ENCODE data around the gene CCDC9. TPM values are rescaled to one million over a fixed set of nuclear protein-coding genes. Genes with fewer than 3 reads are reported as not detected.

Gene CCDC9
- total and polyA plus RNA-seq, 2 of the 13 experiments (the other 11 are each of a cell fraction or from before 2014, with no cell fraction given): 2.9 to 6.3 TPM

DNA sequence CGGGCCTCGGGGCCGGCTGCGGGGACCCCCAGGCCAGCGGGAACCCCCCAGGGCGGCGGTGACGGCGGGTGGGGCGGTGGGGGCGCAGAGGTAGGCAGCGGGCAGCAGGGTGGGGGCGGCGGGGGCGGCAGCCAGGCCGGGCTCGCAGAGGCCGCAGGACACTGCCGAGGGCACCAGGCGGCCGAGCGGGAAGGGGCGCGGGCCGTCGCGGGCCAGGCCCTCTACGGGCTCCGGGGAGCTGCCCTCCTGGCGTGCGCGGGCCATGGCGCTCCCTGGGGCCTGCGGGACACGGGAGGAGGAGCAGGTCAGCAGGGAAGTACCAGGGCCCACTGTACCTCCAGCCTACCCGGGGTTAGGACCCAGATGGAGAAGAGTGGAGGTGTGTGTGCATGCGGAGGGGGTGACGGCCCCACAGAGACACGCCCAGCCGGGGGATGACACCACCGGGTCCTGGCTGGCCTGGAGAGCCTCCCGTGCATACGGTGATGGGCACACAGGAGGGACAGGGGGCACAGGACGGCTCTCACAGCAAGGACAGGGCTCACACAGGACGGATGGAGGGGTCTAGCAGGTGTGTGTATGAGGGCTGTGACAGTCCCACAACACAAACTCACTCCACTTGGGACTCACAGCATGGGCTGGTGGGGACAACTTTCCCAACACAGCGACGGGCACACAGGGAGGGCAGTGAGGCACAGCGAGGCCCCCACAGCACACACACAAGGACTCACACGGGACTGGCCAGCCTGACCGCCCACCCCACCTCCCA lies 28.0 kb upstream of the CCDC9 start (continued):
- TF ChIP-seq, protein P1, sequence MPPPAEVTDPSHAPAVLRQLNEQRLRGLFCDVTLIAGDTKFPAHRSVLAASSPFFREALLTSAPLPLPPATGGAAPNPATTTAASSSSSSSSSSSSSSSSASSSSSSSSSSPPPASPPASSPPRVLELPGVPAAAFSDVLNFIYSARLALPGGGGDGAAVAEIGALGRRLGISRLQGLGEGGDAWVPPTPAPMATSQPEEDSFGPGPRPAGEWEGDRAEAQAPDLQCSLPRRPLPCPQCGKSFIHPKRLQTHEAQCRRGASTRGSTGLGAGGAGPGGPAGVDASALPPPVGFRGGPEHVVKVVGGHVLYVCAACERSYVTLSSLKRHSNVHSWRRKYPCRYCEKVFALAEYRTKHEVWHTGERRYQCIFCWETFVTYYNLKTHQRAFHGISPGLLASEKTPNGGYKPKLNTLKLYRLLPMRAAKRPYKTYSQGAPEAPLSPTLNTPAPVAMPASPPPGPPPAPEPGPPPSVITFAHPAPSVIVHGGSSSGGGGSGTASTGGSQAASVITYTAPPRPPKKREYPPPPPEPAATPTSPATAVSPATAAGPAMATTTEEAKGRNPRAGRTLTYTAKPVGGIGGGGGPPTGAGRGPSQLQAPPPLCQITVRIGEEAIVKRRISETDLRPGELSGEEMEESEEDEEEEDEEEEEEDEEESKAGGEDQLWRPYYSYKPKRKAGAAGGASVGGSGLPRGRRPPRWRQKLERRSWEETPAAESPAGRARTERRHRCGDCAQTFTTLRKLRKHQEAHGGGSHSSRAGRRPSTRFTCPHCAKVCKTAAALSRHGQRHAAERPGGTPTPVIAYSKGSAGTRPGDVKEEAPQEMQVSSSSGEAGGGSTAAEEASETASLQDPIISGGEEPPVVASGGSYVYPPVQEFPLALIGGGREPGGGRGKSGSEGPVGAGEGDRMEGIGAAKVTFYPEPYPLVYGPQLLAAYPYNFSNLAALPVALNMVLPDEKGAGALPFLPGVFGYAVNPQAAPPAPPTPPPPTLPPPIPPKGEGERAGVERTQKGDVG (CRISPR knock-in tag; IDR thresholded peaks at IDR 0.05; ENCODE audit: borderline replicate concordance): no peak
- TF ChIP-seq, protein P2, sequence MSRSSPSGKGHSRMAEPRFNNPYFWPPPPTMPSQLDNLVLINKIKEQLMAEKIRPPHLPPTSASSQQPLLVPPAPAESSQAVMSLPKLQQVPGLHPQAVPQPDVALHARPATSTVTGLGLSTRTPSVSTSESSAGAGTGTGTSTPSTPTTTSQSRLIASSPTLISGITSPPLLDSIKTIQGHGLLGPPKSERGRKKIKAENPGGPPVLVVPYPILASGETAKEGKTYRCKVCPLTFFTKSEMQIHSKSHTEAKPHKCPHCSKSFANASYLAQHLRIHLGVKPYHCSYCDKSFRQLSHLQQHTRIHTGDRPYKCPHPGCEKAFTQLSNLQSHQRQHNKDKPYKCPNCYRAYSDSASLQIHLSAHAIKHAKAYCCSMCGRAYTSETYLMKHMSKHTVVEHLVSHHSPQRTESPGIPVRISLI (CRISPR knock-in tag; IDR thresholded peaks at IDR 0.05; ENCODE audit: borderline replicate concordance): no peak
- TF ChIP-seq ZFX (CRISPR knock-in tag; IDR thresholded peaks at IDR 0.05; ENCODE audit: low read depth) (peak; percentile 75), ELF3 (CRISPR knock-in tag; IDR thresholded peaks at IDR 0.05) (0 out of 2 replicates have a peak, but pooled peaks have one; percentile 21), ZNF496 (CRISPR knock-in tag; IDR thresholded peaks at IDR 0.05; ENCODE audit: insufficient replicate concordance) (no peak), ZNF891 (CRISPR knock-in tag; IDR thresholded peaks at IDR 0.05) (no peak), RNF2 (conservative IDR thresholded peaks at IDR 0.05; ENCODE audit: low read depth) (no peak), ERF (CRISPR knock-in tag; IDR thresholded peaks at IDR 0.05) (no peak), ZBTB3 (CRISPR knock-in tag; IDR thresholded peaks at IDR 0.05; ENCODE audit: borderline replicate concordance, low read depth) (no peak), ARNTL (CRISPR knock-in tag; IDR thresholded peaks at IDR 0.05) (0 out of 2 replicates have a peak, but pooled peaks have one; percentile 33), SALL1 (CRISPR knock-in tag; IDR thresholded peaks at IDR 0.05) (peak; percentile 29)
- TF ChIP-seq, protein P3, sequence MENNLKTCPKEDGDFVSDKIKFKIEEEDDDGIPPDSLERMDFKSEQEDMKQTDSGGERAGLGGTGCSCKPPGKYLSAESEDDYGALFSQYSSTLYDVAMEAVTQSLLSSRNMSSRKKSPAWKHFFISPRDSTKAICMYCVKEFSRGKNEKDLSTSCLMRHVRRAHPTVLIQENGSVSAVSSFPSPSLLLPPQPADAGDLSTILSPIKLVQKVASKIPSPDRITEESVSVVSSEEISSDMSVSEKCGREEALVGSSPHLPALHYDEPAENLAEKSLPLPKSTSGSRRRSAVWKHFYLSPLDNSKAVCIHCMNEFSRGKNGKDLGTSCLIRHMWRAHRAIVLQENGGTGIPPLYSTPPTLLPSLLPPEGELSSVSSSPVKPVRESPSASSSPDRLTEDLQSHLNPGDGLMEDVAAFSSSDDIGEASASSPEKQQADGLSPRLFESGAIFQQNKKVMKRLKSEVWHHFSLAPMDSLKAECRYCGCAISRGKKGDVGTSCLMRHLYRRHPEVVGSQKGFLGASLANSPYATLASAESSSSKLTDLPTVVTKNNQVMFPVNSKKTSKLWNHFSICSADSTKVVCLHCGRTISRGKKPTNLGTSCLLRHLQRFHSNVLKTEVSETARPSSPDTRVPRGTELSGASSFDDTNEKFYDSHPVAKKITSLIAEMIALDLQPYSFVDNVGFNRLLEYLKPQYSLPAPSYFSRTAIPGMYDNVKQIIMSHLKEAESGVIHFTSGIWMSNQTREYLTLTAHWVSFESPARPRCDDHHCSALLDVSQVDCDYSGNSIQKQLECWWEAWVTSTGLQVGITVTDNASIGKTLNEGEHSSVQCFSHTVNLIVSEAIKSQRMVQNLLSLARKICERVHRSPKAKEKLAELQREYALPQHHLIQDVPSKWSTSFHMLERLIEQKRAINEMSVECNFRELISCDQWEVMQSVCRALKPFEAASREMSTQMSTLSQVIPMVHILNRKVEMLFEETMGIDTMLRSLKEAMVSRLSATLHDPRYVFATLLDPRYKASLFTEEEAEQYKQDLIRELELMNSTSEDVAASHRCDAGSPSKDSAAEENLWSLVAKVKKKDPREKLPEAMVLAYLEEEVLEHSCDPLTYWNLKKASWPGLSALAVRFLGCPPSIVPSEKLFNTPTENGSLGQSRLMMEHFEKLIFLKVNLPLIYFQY (CRISPR knock-in tag; IDR thresholded peaks at IDR 0.05; ENCODE audit: borderline replicate concordance): peak; percentile 25; the same call in 1 of the 2 replicates
- TF ChIP-seq, protein P4, sequence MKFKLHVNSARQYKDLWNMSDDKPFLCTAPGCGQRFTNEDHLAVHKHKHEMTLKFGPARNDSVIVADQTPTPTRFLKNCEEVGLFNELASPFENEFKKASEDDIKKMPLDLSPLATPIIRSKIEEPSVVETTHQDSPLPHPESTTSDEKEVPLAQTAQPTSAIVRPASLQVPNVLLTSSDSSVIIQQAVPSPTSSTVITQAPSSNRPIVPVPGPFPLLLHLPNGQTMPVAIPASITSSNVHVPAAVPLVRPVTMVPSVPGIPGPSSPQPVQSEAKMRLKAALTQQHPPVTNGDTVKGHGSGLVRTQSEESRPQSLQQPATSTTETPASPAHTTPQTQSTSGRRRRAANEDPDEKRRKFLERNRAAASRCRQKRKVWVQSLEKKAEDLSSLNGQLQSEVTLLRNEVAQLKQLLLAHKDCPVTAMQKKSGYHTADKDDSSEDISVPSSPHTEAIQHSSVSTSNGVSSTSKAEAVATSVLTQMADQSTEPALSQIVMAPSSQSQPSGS (CRISPR knock-in tag; IDR thresholded peaks at IDR 0.05): no peak
- TF ChIP-seq, protein P5, sequence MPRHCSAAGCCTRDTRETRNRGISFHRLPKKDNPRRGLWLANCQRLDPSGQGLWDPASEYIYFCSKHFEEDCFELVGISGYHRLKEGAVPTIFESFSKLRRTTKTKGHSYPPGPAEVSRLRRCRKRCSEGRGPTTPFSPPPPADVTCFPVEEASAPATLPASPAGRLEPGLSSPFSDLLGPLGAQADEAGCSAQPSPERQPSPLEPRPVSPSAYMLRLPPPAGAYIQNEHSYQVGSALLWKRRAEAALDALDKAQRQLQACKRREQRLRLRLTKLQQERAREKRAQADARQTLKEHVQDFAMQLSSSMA (CRISPR knock-in tag; IDR thresholded peaks at IDR 0.05): no peak
- TF ChIP-seq, protein P6, sequence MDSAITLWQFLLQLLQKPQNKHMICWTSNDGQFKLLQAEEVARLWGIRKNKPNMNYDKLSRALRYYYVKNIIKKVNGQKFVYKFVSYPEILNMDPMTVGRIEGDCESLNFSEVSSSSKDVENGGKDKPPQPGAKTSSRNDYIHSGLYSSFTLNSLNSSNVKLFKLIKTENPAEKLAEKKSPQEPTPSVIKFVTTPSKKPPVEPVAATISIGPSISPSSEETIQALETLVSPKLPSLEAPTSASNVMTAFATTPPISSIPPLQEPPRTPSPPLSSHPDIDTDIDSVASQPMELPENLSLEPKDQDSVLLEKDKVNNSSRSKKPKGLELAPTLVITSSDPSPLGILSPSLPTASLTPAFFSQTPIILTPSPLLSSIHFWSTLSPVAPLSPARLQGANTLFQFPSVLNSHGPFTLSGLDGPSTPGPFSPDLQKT (CRISPR knock-in tag; IDR thresholded peaks at IDR 0.05; ENCODE audit: borderline replicate concordance): no peak
